Loucy (cell line): ENCODE results near the gene AMIGO2.

Experiments
- H2AFZ ChIP-seq: fragments of 200-600 bp; sonication (generic); 2 replicates; pipeline ENCODE4 v1.6.0; 2016; ENCODE audit warnings: antibody characterized with exemption, mild to moderate bottlenecking, low read length, moderate library complexity
- H3F3A ChIP-seq: fragments of 200-600 bp; 2 replicates; pipeline ENCODE4 v1.6.0; 2016; ENCODE audit warnings: antibody characterized with exemption, low read depth, mild to moderate bottlenecking
- H3K27me3 ChIP-seq: fragments of 200-600 bp; sonication (generic); 2 replicates; pipeline ENCODE4 v1.6.1; 2014; ENCODE audit warnings: low read length, mild to moderate bottlenecking; ENCODE audit not compliant: insufficient read depth, poor library complexity, severe bottlenecking
- H3K36me3 ChIP-seq: fragments of 200-600 bp; sonication (generic); 2 replicates; pipeline ENCODE4 v1.6.1; 2016; ENCODE audit warnings: low read length; ENCODE audit not compliant: insufficient read depth
- H3K4me1 ChIP-seq: fragments of 200-600 bp; sonication (generic); 2 replicates; pipeline ENCODE4 v1.5.1; 2014; ENCODE audit warnings: low read length, mild to moderate bottlenecking; ENCODE audit not compliant: insufficient read depth, poor library complexity, severe bottlenecking
- H3K4me2 ChIP-seq: fragments of 200-600 bp; sonication (generic); 2 replicates; pipeline ENCODE4 v1.6.0; 2014; ENCODE audit warnings: antibody characterized with exemption, low read length, low read depth, mild to moderate bottlenecking; ENCODE audit not compliant: poor library complexity, severe bottlenecking
- H3K4me3 ChIP-seq: fragments of 200-600 bp; sonication (generic); 2 replicates; pipeline ENCODE4 v1.5.1; 2014; ENCODE audit warnings: low read length, mild to moderate bottlenecking, mixed read lengths; ENCODE audit not compliant: poor library complexity, severe bottlenecking
- H3K79me2 ChIP-seq: fragments of 200-600 bp; sonication (generic); 2 replicates; pipeline ENCODE4 v1.6.1; 2014; ENCODE audit warnings: low read length; ENCODE audit not compliant: insufficient read depth
- H3K9ac ChIP-seq: fragments of 200-600 bp; sonication (generic); 2 replicates; pipeline ENCODE4 v1.6.0; 2014; ENCODE audit warnings: mild to moderate bottlenecking, low read depth, low read length, moderate library complexity; ENCODE audit not compliant: poor library complexity, severe bottlenecking
- H3K9me2 ChIP-seq: fragments of 200-600 bp; sonication (generic); replicated peaks from 2 replicates; pipeline ENCODE4 v1.6.1; 2016; ENCODE audit warnings: low read depth, low read length, mixed read lengths
- H3K9me3 ChIP-seq: fragments of 200-600 bp; sonication (generic); 2 replicates; pipeline ENCODE4 v1.6.1; 2014; ENCODE audit warnings: mild to moderate bottlenecking, antibody characterized with exemption, low read length, low read depth; ENCODE audit not compliant: insufficient read depth
- H4K20me1 ChIP-seq: fragments of 200-600 bp; sonication (generic); 2 replicates; pipeline ENCODE4 v1.6.0; 2014; ENCODE audit warnings: antibody characterized with exemption, low read length, mild to moderate bottlenecking; ENCODE audit not compliant: insufficient read depth, poor library complexity, severe bottlenecking
- EZH2phosphoT487 ChIP-seq: fragments of 200-600 bp; IDR thresholded peaks from 2 replicates; pipeline ENCODE4 v1.6.1; 2018; ENCODE audit warnings: antibody characterized with exemption, mild to moderate bottlenecking, moderate library complexity, borderline replicate concordance
- TF ChIP-seq, protein P1 (sequence below): fragments of 200-600 bp; sonication (generic); conservative IDR thresholded peaks from 2 replicates; pipeline ENCODE4 v1.5.1; 2014; ENCODE audit warnings: mild to moderate bottlenecking, antibody characterized with exemption, low read length

Gene AMIGO2

DNA sequence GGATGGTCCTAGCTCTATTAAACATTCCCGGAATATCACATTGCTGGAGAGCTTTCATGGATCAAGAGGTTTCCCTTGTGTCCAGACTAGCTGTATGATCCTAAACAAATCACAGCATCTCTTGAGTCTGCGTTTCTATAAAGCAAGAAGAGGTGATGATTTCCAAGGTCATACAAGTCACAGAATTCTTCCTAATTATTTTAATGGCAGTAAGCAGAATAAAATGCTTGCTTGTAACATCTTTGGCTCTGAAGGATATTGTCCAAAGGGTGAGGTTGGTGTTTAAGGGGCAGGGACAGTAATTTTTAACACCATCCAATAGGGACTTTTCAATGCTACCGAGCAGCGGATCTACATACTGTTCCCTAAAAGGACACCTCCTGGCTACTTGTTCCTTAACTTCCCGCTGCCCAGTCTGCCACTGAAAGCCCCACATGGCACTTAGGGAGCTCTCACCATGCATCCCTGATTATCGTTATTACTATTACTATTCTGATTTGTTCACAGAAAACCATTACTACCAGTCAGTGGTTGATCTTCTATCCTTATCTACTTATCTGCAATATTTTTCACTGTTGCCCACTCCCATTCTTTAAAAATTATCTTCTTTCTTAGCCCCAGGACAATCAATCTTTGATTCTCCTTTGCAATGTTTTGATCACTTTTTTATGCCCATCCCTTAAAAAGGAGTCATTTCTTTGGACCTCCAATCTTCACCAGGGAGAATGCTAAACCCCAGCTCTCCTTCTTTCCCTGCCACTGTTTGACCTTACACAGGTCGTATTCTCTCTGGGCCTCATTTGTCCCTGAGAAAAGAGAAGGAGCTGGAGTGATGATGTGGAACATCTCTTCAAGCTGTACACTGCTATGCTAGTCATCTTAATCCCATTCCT is 4.3 kb downstream of the AMIGO2 start:
- peaks cover 9% of the 10 kb centered on the region for H3K4me1 ChIP-seq
- no peaks in the 10 kb centered on the region for H3K79me2 ChIP-seq
- TF ChIP-seq, protein P1, sequence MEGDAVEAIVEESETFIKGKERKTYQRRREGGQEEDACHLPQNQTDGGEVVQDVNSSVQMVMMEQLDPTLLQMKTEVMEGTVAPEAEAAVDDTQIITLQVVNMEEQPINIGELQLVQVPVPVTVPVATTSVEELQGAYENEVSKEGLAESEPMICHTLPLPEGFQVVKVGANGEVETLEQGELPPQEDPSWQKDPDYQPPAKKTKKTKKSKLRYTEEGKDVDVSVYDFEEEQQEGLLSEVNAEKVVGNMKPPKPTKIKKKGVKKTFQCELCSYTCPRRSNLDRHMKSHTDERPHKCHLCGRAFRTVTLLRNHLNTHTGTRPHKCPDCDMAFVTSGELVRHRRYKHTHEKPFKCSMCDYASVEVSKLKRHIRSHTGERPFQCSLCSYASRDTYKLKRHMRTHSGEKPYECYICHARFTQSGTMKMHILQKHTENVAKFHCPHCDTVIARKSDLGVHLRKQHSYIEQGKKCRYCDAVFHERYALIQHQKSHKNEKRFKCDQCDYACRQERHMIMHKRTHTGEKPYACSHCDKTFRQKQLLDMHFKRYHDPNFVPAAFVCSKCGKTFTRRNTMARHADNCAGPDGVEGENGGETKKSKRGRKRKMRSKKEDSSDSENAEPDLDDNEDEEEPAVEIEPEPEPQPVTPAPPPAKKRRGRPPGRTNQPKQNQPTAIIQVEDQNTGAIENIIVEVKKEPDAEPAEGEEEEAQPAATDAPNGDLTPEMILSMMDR = no peak
- no peak for TF ChIP-seq EZH2phosphoT487
- H3K4me3 ChIP-seq = no peak overlapping the region
- H3F3A ChIP-seq = no peaks in the 10 kb centered on the region
- H3K27me3 ChIP-seq = no peaks in the 10 kb centered on the region
- no peaks in the 10 kb centered on the region for H4K20me1 ChIP-seq
- H3K9me2 ChIP-seq = no peaks in the 10 kb centered on the region
- no peak overlapping the region for H3K4me2 ChIP-seq
- H3K9me3 ChIP-seq = no peaks in the 10 kb centered on the region
- no peak overlapping the region for H3K9ac ChIP-seq
- no peak overlapping the region for H2AFZ ChIP-seq
- H3K36me3 ChIP-seq = no peaks in the 10 kb centered on the region

DNA sequence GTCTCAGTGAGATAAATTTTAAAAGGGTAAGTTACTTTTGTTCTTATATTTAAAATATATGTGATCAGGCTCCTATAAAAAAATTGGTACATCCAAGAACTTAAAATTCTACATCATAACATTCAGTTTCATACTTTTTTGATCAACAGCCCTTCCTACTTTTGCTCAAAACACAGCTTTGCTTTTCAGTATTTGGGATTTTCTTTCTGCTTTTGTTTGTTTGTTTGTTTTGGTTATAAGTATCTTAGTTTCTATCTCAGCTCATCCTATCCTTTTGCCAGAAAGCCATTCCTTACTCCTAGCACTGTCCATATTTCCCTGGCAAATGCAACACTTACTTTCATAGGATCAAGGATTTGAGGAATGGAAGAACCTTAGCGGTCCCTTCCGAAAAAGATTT is 5.0 kb downstream of the AMIGO2 start:
- no peaks in the 10 kb centered on the region for H3K9me2 ChIP-seq
- no peak overlapping the region for H3K9ac ChIP-seq
- no peaks in the 10 kb centered on the region for H3F3A ChIP-seq
- no peaks in the 10 kb centered on the region for H4K20me1 ChIP-seq
- H3K4me3 ChIP-seq = no peak overlapping the region
- H3K36me3 ChIP-seq = no peaks in the 10 kb centered on the region
- no peak for TF ChIP-seq EZH2phosphoT487
- TF ChIP-seq, protein P1 = no peak
- H3K4me1 ChIP-seq = peaks cover 6% of the 10 kb centered on the region
- no peaks in the 10 kb centered on the region for H3K9me3 ChIP-seq
- H3K79me2 ChIP-seq = no peaks in the 10 kb centered on the region
- no peak overlapping the region for H3K4me2 ChIP-seq
- no peak overlapping the region for H2AFZ ChIP-seq
- no peaks in the 10 kb centered on the region for H3K27me3 ChIP-seq

DNA sequence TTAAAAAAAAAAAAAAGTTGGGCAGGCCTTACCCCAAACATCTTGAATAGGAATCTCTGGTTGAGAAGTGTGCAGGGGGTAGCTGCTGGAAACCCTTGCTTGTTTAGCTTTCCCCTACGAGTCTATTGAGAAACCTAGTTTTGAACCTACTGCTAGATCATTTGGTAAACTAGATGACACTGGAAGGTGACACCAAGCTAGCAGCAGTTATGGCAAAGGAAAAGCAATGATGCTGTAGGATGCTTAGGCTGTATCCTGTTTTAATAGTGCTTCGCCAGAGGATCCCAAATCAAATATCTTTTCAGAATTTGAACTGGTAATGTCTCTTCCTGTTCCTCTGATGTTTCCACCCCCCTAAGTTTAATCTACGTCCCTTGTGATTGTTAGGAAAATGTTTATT is 5.8 kb downstream of the AMIGO2 start:
- Histone ChIP-seq H4K20me1 (no peaks in the 10 kb centered on the region), H3K27me3 (no peaks in the 10 kb centered on the region), H3K36me3 (no peaks in the 10 kb centered on the region), H3K4me3 (no peak overlapping the region), H3K9me2 (no peaks in the 10 kb centered on the region), H3K79me2 (no peaks in the 10 kb centered on the region), H3K9me3 (no peaks in the 10 kb centered on the region), H3K9ac (no peak overlapping the region), H3K4me1 (peaks cover 2% of the 10 kb centered on the region), H3F3A (no peaks in the 10 kb centered on the region), H3K4me2 (no peak overlapping the region), H2AFZ (no peak overlapping the region)
- TF ChIP-seq EZH2phosphoT487 = no peak
- TF ChIP-seq, protein P1 = no peak
